K562 (cell line): Measurements from ENCODE around the gene MERTK. TPM values are rescaled to one million over a fixed set of nuclear protein-coding genes. Genes with fewer than 3 reads are reported as not detected.
A peak's percentile ranks its signal among the peaks of the same experiment; 100 is the strongest.

Source experiments
- ARID4B ChIP-seq: sonication (generic); formaldehyde crosslinking; IDR thresholded peaks from 2 replicates; pipeline ENCODE4 v1.8.0; 2022; ENCODE audit warnings: mild to moderate bottlenecking, missing genetic modification reagents
- BRD4 ChIP-seq: fragments of 200-600 bp; sonication (generic); IDR thresholded peaks from 2 replicates; pipeline ENCODE4 v1.6.1; 2017; ENCODE audit warnings: inconsistent platforms
- CLOCK ChIP-seq: fragments of 250-450 bp; sonication (Bioruptor Pico); IDR thresholded peaks from 2 replicates; pipeline ENCODE4 v1.4.0; 2020; ENCODE audit warnings: mild to moderate bottlenecking, moderate library complexity, borderline replicate concordance
- ELK1 ChIP-seq: sonication (generic); formaldehyde crosslinking; IDR thresholded peaks from 2 replicates; pipeline ENCODE4 v1.8.1; 2022; ENCODE audit warnings: missing genetic modification reagents
- GABPB2 ChIP-seq: fragments of 250-450 bp; sonication (Bioruptor Pico); conservative IDR thresholded peaks from 2 replicates; pipeline ENCODE4 v1.5.1; 2021; ENCODE audit warnings: mild to moderate bottlenecking
- GMEB1 ChIP-seq: fragments of 250-450 bp; sonication (Bioruptor Pico); IDR thresholded peaks from 2 replicates; pipeline ENCODE4 v1.4.0; 2020; ENCODE audit warnings: mild to moderate bottlenecking
- NFATC3 ChIP-seq: fragments of 450-650 bp; IDR thresholded peaks from 2 replicates; pipeline ENCODE4 v1.6.1; 2017; ENCODE audit warnings: mild to moderate bottlenecking
- SNRNP70 ChIP-seq: fragments of 200-400 bp; formaldehyde crosslinking; optimal IDR thresholded peaks from 2 replicates; pipeline ENCODE3; 2017; ENCODE audit warnings: low read depth, low read length
- TCF7 ChIP-seq: sonication (generic); IDR thresholded peaks from 2 replicates; pipeline ENCODE4 v1.6.1; 2016; ENCODE audit warnings: antibody characterized with exemption, borderline replicate concordance
- ZBTB34 ChIP-seq: fragments of 250-450 bp; sonication (Bioruptor Pico); IDR thresholded peaks from 2 replicates; pipeline ENCODE4 v1.8.0; 2021; ENCODE audit warnings: mild to moderate bottlenecking, moderate library complexity
- ZBTB9 ChIP-seq: fragments of 450-650 bp; formaldehyde crosslinking; IDR thresholded peaks from 2 replicates; pipeline ENCODE4 v1.4.0; 2020; ENCODE audit warnings: mild to moderate bottlenecking, moderate library complexity
- ZC3H4 ChIP-seq: sonication (generic); formaldehyde crosslinking; IDR thresholded peaks from 2 replicates; pipeline ENCODE4 v1.9.0; 2021; ENCODE audit warnings: missing genetic modification reagents, borderline replicate concordance
- ZNF140 ChIP-seq: fragments of 250-450 bp; sonication (Bioruptor Pico); IDR thresholded peaks from 2 replicates; pipeline ENCODE4 v1.8.0; 2021; ENCODE audit warnings: moderate library complexity, mild to moderate bottlenecking, inconsistent platforms
- ZNF184 ChIP-seq: sonication (generic); formaldehyde crosslinking; IDR thresholded peaks from 2 replicates; pipeline ENCODE4 v1.5.0; 2020; ENCODE audit warnings: missing genetic modification reagents
- polyA plus RNA-seq, 8 experiments: library from polyadenylated mRNA; depleted of rRNA in 4 of 8; stranded (reverse) in 5 of 8; unstranded in 3 of 8; fragments of >200 nt; fragmentation: Nextera tagmentation in 2 of 8; fragmentation: Illumina TruSeq in 1 of 8; extraction: Ambion mirVana in 2 of 8; extraction: Trizol in 1 of 8; gene quantifications; 2 replicates each; pipeline versions ENCODE4 v1.2.1 to v1.2.3, GENCODE V29; 2011 to 2014; ENCODE audit warnings: inconsistent platforms in 1 of 8, missing spikeins in 1 of 8
- total RNA-seq, 7 experiments: library from RNA; depleted of rRNA in 6 of 7; stranded (reverse); fragments of >200 nt in 6 of 7; fragmentation: Illumina TruSeq in 2 of 7; extraction: Trizol in 2 of 7; gene quantifications; 2 replicates each; pipeline versions ENCODE4 v1.2.1 to v1.2.3, GENCODE V29; 2011 to 2021; ENCODE audit warnings: low replicate concordance in 1 of 7

Gene MERTK
- total and polyA plus RNA-seq, 9 of the 15 experiments (the other 6 are each of a cell fraction or from before 2014, with no cell fraction given), result 0.23 to 1.6 (median 0.74) TPM

GRCh38 chr2:112055730-112056625, 157.6 kb downstream of the MERTK start (continued):
- TF ChIP-seq CLOCK (CRISPR knock-in tag) (no peak), ZNF184 (no peak), GABPB2 (no peak), ZNF140 (CRISPR knock-in tag) (no peak), SNRNP70 (no peak), GMEB1 (no peak), ZBTB9 (CRISPR knock-in tag) (no peak), NFATC3 (no peak; the same call in 1 of the 2 replicates), BRD4 (no peak), ZC3H4 (CRISPR knock-in tag) (no peak), ELK1 (CRISPR knock-in tag) (no peak), ZBTB34 (CRISPR knock-in tag) (no peak), TCF7 (no peak), ARID4B (CRISPR knock-in tag) (peak; percentile 88)
